GM08714 (cell line): ENCODE results near the gene RNPS1.
"Not testable (repeated sequence)": the region's sequence is repeated elsewhere in the genome, so short reads cannot be mapped to it uniquely, and the experiment has no call there.

Experiments used
- H3K4me3 ChIP-seq: fragments of 200-500 bp; sonication (Bioruptor generic); 2 replicates; pipeline ENCODE4 v1.5.1; 2014; ENCODE audit warnings: mild to moderate bottlenecking, low read length, inconsistent platforms
- ZNF274 ChIP-seq: IDR thresholded peaks from 2 replicates; pipeline ENCODE4 v1.6.1; 2012; ENCODE audit warnings: mild to moderate bottlenecking, low read depth, low read length

RNPS1 gene

DNA sequence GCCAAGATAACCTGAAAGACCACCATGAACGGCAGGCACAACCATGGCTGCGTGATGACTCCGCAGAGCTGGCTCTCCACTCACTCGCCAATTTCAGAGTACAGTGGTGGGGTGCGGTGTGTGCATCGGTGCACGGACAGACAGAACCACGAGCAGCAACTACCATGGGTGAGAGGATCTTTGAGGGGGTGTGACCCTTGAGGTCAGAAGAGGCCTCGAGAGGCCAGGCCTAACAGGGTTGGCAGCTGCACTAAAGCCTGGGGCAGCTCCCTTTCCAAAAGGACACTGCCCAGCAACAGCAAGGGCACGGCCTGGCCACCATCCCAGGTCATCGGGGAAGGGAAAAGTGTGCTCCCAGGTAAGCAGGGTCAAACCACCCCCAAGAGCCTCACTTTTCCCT lies 14.6 kb downstream of the RNPS1 start:
- TF ChIP-seq ZNF274 = no peak
- H3K4me3 ChIP-seq = no peak overlapping the region

DNA sequence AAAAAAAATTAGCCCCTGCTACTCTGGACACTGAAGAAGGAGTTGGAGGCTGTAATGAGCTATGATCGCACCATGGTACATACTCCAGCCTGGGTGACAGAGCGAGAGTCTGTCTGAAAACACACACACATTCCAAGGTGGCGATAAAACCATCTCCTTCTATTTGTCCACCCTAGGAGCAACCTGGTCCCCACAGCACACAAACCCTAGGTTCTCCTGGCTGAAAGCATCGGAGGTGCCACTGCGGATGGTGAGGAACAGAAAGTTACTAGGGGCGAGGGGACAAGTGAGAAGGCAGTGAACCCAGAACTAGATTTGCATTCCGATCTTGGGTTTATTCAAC lies 15.1 kb downstream of the RNPS1 start:
- no peak overlapping the region for H3K4me3 ChIP-seq
- no peak for TF ChIP-seq ZNF274

DNA sequence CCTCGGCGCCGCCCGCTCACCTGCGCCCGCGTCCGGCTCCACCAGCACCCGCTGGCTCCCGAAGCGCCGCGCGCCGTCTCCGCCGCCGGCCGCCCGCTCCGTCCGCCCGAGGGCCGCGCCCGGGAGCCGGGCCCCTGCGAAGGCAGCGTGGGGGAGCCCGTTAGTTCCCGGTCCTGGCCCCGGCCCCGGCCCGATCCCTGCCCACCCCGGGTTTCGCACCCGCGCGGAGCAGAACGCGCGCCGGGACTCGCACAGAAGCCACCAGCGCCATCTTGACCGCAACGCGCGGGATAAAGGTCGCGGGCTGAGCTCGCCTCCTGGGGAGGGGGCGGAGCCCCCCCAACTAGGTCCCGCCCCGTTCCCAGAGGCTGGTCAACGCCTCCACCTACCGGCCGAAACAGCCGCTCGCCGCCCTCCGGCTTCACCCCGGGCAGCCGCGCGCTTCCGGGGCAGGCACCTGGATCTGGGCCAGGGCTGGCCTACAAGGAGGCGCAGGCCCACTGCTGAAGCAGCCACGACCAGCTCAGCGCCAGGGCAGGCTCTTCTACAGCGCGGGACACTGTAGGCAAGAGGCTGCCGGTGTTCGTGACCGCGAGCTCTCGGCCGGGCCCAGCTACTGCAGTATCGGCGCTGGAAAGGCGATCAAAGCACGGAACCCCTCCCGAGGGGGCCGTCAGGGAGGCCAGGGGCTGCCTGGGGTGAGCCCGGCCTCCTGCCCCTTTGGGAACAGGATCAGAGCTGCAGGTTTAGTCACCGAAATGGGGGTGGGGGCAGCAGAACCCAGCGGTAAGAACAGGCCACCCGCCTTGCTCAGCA lies 16.4 kb downstream of the RNPS1 start, which contains the start of gene ECI1:
Gene ECI1, minus strand, starts transcription at position 292 of the 816 bp plus-strand sequence. Its CDS starts 21 bp downstream, at position 271.
- TF ChIP-seq ZNF274 = no peak
- peak within 1 kb of the TSS; percentile 85 for H3K4me3 ChIP-seq

DNA sequence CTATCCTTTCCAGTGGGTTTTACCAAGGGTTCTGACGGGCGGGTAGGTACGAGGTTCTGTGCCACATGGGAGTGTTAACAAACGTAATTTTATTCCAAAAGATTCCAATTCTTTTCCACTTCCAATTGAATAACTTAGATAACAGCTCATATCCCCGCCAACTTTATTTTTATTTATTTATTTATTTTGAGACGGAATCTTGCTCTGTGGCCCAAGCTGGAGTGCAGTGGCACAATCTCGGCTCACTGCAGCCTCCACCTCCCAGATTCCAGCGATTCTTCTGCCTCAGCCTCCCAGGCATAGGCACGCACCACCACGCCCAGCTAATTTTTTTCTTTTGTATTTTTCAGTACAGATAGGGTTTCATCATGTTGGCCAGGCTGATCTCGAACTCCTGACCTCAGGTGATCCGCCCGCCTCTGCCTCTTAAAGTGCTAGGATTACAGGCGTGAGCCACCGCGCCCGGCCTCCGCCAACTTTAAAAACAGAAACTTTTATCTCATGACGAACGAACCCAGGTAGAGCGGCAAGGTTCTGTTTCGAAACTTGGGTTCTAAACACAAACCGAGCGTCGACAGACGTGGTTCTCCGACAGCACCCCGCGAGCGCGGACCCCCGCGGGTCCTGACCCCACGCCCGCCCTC lies 17.2 kb downstream of the RNPS1 start:
- peak overlapping the region; percentile 85 for H3K4me3 ChIP-seq
- no peak for TF ChIP-seq ZNF274

DNA sequence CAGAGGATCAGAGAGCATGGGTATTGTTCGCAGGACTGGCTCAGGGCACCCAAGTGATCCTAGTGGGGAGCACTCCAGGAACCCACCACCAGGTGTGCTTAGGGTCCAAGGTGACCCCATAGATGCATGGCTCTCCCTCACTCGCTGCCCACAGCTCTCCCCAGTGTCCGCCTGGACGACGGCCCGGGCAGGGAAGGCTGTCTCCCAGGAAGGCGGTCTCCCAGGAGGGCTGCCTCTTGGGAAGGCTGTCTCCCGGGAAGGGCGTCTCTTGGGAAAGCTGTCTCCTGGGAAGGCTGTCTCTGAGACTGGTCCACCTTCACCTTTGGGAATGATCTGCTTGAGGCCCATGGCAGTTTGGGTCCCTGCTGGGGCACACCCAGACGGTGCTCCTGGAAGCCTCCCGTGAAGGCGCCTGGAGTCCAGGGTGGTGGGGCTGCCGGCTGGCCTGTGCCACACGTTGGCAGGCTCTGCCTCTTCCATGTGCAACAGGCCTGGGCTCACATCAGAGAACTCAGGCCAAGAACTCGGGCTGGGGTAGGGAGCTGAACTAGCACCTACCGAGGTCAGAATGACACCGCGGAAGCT lies 21.5 kb downstream of the RNPS1 start:
- TF ChIP-seq ZNF274 = no peak
- H3K4me3 ChIP-seq = no peak overlapping the region

DNA sequence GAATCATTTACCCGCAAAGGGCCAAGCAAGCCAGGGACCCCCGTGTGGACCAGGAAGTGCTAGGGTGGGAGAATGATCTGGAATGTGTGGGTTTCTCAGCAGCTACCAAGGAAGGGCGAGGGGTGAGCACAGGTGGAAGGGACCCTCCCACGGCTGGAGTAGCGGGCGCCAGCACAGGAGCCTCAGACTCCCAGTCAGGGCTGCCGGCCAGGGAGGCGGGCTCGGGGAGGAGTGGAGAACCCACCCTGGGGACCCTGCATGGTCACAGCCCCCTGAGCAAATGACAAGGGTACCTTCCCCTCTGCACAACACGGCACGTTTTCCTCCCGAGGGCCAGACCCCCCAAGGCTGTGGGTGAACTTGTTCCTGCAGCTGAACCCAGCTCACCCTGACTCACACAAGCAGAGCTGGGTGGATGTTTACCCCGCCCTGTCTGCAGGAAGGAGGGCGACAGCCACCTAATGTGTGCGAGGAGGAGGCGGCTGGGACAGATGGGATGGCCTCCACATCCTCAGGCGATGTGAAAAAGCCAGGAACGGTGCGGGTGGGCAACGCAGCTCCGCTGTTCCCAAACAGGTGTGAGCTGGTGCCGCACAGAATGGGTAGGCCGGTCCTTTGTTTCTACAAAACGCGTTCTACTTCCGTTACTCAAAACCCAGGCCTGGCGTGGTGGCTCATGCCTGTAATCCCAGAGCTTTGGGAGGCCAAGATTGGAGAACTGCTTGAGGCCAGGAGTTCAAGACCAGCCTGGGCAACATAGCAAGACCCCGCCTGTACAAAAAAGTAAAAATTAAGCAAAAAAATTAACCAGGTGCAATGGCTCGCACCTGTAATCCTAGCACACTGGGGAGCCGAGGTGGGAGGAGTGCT lies 22.8 kb downstream of the RNPS1 start:
- TF ChIP-seq ZNF274 = no peak
- no peak overlapping the region for H3K4me3 ChIP-seq

DNA sequence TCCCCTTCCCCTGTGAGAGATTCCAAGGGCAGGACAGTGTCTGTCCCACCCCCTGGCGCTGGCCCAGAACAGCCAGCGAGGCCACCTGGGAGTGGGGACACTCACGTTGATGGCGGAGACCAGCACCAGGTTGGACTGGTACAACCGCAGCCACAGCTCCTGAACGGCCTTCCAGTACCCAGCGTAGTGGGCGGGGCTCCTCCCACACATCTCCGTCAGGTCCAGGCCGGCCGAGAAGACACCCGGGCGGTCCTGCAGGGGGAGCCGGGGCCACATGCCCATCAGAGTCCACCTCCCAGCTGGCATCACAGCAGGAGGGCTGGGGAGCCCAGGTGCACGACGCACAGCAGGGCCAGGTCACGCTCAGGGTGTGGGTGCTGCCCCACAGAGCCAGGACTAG lies 23.6 kb downstream of the RNPS1 start:
- TF ChIP-seq ZNF274 = no peak

DNA sequence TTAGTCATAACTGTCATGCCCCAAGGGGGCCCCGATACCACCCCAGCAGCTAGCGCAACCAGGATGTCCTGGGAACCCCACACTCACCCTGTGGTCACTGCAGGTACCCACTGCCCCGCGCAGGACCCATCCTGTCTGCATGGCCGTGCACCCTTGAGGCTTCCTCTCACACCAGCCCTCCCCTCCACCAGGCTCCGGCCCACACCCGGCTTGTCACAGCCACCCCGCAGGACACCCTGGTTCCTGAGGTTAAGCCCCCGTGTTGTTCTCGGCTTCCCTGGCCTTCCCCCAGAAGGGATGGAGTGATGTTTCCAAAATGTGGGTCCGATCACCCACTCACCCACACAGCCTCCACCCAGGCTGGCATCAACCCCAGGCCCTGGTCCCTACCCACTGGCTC lies 24.1 kb downstream of the RNPS1 start:
- no peak for TF ChIP-seq ZNF274
- H3K4me3 ChIP-seq = no peak overlapping the region

More for the DNA sequence above, 23.6 kb downstream of the RNPS1 start:
- H3K4me3 ChIP-seq = no peak overlapping the region

DNA sequence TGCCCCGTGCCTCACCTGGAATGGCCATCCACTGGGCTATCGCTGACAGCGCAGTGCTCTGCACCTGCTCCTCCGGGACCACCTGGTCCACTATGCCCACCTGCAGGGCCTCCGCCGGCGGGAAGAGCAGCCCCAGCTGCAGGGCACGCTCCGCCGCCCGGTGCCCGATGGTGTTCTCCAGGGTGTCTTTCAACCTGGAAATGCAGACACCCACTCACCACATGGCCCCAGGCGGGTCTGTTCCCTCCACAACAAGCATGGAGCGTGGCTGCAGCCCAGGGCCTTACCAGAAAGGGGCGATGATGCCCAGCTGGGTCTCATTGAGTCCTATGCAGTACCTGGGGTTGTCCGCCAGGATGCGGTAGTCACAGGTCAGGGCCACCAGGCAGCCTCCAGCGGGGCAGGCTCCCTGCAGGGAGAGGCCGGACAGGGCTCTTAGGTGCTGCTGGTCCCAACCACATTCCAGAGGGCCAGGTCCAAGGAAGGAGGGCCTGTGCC lies 24.8 kb downstream of the RNPS1 start:
- TF ChIP-seq ZNF274 = no peak
- H3K4me3 ChIP-seq = no peak overlapping the region

DNA sequence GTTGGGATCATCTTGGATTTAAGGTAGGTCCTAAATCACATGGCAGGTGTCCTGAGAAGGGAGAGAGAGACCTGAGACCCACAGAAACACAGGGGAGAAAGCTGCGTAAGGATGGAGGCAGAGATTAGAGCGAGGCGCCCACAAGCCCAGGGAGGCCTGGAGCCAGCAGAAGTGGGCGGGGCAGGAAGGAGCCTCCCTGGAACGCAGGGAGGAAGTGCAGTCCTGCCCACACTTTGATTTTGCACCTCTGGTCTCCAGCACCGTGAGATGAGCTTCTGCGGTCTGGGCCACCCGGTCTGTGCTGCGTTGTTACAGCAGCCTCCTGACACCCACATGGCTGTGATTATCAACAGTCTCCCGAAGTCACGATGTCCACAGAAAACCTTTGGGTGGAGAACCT lies 25.3 kb downstream of the RNPS1 start:
- no peak for TF ChIP-seq ZNF274
- H3K4me3 ChIP-seq = no peak overlapping the region

DNA sequence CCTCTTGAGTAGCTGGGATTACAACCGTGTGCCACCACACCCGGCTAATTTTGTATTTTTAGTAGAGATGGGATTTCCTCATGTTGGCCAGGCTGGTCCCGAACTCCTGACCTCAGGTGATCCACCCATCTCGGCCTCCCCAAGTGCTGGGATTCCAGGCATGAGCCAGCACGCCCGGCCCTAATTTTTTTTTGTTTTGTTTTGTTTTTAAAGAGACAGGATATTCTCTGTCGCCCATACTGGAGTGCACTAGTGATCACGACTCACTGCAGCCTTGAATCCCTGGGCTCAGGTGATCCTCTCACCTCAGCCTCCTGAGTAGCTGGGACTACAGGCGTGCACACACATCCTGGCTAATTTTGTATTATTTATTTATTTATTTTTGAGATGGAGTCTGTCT lies 27.6 kb downstream of the RNPS1 start:
- not testable (repeated sequence) for H3K4me3 ChIP-seq

DNA sequence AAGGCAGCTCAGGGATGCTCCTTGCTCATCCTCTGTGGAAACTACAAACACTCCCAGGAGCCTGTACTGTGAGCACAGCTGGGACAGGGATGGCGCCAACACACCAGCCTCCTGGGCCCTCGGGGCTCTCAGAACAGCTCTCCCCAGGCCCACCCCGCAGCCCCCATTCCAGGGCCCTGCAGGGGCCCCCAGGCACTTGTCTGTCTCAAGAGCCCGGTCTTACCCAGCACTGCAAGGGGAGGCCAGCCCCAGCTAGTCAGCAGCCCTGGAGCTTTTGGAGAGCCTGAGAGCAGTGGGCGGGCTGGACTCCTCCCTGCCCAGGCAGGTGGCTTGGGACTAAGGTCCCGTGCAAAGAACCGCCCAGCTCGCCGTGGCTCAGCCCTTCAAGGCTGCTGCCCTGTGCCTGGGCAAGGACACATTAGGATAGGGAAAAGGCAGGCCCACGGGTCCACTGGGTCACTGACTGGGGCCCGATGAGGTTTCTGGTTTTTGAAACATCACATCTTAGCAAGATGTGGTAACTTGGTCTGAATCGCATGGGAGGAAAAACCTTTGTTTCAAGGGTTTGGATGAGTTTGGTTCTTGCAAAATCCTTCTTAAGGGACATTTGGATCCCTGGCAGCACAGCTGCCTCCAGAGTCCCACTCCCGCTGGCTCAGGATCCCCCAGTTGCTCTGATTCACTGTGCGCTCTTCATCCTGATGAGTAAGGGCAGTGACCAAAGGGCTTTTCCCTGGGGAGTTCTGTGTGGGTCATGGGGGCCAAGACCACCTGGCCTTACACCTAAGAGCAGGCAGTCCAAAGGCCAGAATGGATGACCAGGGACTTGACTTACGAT lies 28.9 kb downstream of the RNPS1 start:
- no peak overlapping the region for H3K4me3 ChIP-seq
- no peak for TF ChIP-seq ZNF274

DNA sequence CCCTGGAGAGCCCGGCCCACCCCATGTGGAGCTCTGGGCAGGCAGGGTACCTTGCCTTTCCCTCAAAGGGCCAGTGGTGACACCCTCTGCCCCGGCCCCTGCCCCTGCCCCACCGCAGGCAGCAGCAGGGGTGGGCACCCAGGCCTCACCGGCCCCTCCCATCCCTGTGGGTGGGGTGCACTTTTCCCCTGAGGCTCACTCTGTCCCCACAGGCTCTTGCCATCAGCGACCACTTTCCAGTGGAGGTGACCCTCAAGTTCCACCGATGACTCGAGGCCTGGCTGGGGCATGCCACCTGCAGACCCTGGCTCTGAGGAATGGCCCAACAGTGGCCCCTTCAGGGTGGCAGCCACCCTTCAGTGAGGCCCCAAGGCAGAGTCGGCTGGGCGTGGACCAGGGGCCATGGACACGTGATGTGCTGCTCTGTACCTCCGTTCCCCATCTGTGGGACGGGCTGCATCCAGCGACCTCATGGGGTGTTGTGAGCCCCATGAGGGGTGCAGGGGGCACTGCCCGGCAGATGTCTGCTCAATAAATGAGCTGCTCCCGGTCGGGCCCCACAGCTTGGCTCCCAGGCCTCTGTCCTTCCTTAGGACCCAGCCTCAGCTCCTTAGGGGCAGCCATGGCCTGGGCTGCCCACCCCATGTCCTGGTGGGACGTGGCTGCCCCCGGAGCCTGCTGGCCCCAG lies 29.6 kb downstream of the RNPS1 start:
- TF ChIP-seq ZNF274 = no peak
- no peak overlapping the region for H3K4me3 ChIP-seq
